Measurements from ENCODE around the gene CERS6.

Gene CERS6

DNA sequence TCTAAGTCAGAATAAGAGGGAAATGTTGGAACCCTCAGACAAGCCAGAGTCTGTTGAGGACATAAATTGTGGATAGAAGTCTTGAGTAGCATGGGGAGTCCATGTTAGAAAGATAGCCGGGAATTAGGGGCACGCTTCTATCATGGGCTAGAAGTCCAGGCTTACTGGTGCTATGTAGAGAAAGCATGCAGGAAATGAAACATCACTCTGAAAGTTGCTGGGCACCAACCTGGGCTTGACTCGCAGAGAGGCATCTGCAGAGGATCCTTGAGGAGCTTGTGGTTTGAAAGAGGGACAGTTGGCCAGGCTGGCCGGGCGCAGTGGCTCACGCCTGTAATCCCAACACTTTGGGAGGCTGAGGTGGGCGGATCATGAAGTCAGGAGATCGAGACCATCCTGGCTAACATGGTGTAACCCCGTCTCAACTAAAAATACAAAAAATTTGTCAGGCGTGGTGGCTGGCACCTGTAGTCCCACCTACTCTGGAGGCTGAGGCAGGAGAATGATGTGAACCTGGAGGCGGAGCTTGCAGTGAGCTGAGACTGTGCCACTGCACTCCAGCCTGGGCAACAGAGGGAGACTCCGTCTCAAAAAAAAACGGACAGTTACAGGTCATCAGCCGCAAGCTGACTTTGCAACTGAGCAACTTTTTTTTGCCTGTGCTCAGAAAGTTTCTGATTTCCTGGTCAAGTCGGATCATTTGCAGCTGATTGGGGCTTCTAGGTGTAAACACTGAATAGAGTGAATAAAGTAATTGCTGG, 24.9 kb downstream of the CERS6 start (continued):
- TF ChIP-seq ZNF645 (tag by site-specific recombination; IDR thresholded peaks at IDR 0.05) (no peak), ELK4 (IDR thresholded peaks at IDR 0.05; ENCODE audit: borderline replicate concordance, low read depth, low read length) (no peak), ZNF843 (tag by site-specific recombination; IDR thresholded peaks at IDR 0.05) (no peak), ZNF670 (tag by site-specific recombination; IDR thresholded peaks at IDR 0.05; ENCODE audit: low read depth) (no peak)
- TF ChIP-seq, protein P1, sequence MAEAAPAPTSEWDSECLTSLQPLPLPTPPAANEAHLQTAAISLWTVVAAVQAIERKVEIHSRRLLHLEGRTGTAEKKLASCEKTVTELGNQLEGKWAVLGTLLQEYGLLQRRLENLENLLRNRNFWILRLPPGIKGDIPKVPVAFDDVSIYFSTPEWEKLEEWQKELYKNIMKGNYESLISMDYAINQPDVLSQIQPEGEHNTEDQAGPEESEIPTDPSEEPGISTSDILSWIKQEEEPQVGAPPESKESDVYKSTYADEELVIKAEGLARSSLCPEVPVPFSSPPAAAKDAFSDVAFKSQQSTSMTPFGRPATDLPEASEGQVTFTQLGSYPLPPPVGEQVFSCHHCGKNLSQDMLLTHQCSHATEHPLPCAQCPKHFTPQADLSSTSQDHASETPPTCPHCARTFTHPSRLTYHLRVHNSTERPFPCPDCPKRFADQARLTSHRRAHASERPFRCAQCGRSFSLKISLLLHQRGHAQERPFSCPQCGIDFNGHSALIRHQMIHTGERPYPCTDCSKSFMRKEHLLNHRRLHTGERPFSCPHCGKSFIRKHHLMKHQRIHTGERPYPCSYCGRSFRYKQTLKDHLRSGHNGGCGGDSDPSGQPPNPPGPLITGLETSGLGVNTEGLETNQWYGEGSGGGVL (tag by site-specific recombination; IDR thresholded peaks at IDR 0.05): no peak

DNA sequence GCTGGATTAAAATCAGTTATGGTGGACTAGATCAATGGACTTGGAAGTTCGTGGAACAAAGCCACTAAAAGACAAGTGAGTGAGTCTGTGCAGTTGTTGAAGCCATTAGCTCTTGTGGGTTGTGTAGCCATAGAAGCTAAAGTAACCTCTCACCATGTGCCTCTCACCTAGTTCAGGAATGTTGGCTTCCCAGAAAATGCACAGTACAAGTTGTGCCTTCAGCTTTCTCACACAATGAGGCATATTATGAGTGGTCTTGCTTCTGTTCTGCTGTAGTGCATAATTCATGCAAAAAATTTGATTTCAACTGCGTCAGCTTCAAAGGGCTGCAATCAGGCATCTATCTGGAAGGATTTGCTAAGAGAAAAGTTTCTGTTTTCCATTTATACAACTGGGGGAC, 26.2 kb downstream of the CERS6 start:
- no peak for TF ChIP-seq KLF10 (tag by site-specific recombination; IDR thresholded peaks at IDR 0.05)
- no peak for TF ChIP-seq ZNF621 (tag by site-specific recombination; IDR thresholded peaks at IDR 0.05)
- TF ChIP-seq ZNF274 (IDR thresholded peaks at IDR 0.05; ENCODE audit: low read length): no peak
- TF ChIP-seq ZNF274 (tag by site-specific recombination; IDR thresholded peaks at IDR 0.05; ENCODE audit: borderline replicate concordance): no peak
- TF ChIP-seq ZNF600 (tag by site-specific recombination; IDR thresholded peaks at IDR 0.05): no peak
- TF ChIP-seq ZNF184 (tag by site-specific recombination; IDR thresholded peaks at IDR 0.05): no peak
- no peak for TF ChIP-seq ZFP41 (tag by site-specific recombination; IDR thresholded peaks at IDR 0.05; ENCODE audit: borderline replicate concordance)
- Histone ChIP-seq H3K27ac (ENCODE audit: extremely low read depth, low read depth, low read length) (no peak overlapping the region), H3K36me3 (ENCODE audit: control insufficient read depth in 2 of 2, insufficient read depth in 1 of 2, low read length in 2 of 2) (no peaks in the 10 kb centered on the region), H3K9me3 (ENCODE audit: control insufficient read depth, insufficient read depth, low read depth, low read length) (no peaks in the 10 kb centered on the region), H3K4me1 (ENCODE audit: control insufficient read depth, insufficient read depth, low read length) (no peaks in the 10 kb centered on the region), H3K4me3 (ENCODE audit: low read depth, low read length) (no peak overlapping the region)
- ChIA-PET CTCF (interaction anchor here (3.3 kb wide), 1 partner anchor 12 kb away, joined by 10 read pairs; no protein-coding TSS in a partner anchor), POLR2A (no interaction called here)

DNA sequence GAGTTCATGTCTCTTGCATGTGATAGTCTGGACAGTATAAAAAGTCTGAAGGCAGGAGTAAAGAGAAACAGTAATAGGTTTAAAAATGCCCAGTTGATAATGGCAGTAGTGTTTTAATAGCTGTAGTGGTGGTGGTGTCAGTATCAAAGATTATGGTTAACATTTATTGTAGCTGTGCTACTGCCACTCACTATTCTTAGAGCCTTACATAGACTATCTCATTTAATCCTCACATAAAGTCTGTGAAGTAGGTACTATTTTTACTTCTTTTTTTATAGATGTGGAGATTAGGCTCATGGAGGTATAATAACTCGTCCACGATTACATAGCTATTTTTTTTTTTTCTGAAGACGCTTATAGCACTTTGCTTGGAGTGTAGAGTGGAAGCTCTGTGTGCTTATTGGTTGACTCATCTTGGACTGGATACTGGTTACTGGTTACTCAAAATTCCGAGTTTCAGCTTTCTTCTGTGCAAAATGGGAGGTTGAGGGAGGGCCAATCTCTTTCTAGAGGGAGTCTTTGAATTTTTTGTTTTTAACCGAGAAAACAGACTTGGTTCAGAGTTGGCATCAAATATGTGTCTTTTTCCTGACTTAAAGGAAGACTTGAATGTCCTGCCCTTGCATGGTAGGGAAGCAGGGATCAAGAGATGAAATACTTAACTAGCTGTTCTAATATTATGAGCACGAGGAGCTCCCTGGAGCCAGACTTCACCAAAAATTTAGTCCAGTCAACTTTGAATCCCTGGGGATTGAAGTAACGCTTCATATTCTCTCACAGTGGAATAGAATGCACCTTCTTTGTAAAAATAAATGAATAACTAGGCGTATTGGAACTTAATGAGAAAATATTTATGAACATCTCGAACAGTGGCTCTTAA, 27.1 kb downstream of the CERS6 start:
- ChIA-PET POLR2A (no interaction called here), CTCF (interaction anchor here (0.6 to 3.3 kb wide), 3 partner anchors 11 to 100 kb away, joined by 3 to 10 read pairs (median 3); no protein-coding TSS in a partner anchor)
- Histone ChIP-seq H3K36me3 (ENCODE audit: control insufficient read depth in 2 of 2, insufficient read depth in 1 of 2, low read length in 2 of 2) (no peaks in the 10 kb centered on the region), H3K4me3 (ENCODE audit: low read depth, low read length) (no peak overlapping the region), H3K4me1 (ENCODE audit: control insufficient read depth, insufficient read depth, low read length) (no peaks in the 10 kb centered on the region), H3K27ac (ENCODE audit: extremely low read depth, low read depth, low read length) (no peak overlapping the region), H3K9me3 (ENCODE audit: control insufficient read depth, insufficient read depth, low read depth, low read length) (no peaks in the 10 kb centered on the region)
- no peak for TF ChIP-seq ZNF394 (tag by site-specific recombination; IDR thresholded peaks at IDR 0.05; ENCODE audit: borderline replicate concordance)
- TF ChIP-seq ZNF701 (tag by site-specific recombination; IDR thresholded peaks at IDR 0.05): no peak
- no peak for TF ChIP-seq ZEB2 (tag by site-specific recombination; IDR thresholded peaks at IDR 0.05)
- no peak for TF ChIP-seq ZNF223 (tag by site-specific recombination; IDR thresholded peaks at IDR 0.05)
- TF ChIP-seq SALL2 (tag by site-specific recombination; IDR thresholded peaks at IDR 0.05; ENCODE audit: borderline replicate concordance): no peak
- TF ChIP-seq ZNF184 (tag by site-specific recombination; IDR thresholded peaks at IDR 0.05): no peak
- no peak for TF ChIP-seq ZNF654 (tag by site-specific recombination; IDR thresholded peaks at IDR 0.05; ENCODE audit: low read depth)
- no peak for TF ChIP-seq SCRT2 (tag by site-specific recombination; IDR thresholded peaks at IDR 0.05)
- no peak for TF ChIP-seq ZNF140 (tag by site-specific recombination; IDR thresholded peaks at IDR 0.05)
- TF ChIP-seq ZNF558 (tag by site-specific recombination; IDR thresholded peaks at IDR 0.05): no peak
- no peak for TF ChIP-seq ZNF175 (tag by site-specific recombination; IDR thresholded peaks at IDR 0.05)
- TF ChIP-seq, protein P2, sequence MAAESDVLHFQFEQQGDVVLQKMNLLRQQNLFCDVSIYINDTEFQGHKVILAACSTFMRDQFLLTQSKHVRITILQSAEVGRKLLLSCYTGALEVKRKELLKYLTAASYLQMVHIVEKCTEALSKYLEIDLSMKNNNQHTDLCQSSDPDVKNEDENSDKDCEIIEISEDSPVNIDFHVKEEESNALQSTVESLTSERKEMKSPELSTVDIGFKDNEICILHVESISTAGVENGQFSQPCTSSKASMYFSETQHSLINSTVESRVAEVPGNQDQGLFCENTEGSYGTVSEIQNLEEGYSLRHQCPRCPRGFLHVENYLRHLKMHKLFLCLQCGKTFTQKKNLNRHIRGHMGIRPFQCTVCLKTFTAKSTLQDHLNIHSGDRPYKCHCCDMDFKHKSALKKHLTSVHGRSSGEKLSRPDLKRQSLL (tag by site-specific recombination; IDR thresholded peaks at IDR 0.05): no peak
- TF ChIP-seq ZNF121 (tag by site-specific recombination; IDR thresholded peaks at IDR 0.05): no peak
- TF ChIP-seq ZNF830 (tag by site-specific recombination; IDR thresholded peaks at IDR 0.05; ENCODE audit: low read depth): no peak
- TF ChIP-seq HOXA7 (CRISPR knock-in tag; IDR thresholded peaks at IDR 0.05; ENCODE audit: borderline replicate concordance): no peak
- no peak for TF ChIP-seq IKZF3 (tag by site-specific recombination; IDR thresholded peaks at IDR 0.05)
